HTR-8/SVneo (cell line): Measurements from ENCODE around the gene ARHGAP10.

Experiments used
- DNase-seq: peaks from one replicate; pipeline ENCODE4 v3.0.0; 2011; ENCODE audit warnings: low spot score, mixed read lengths; ENCODE audit not compliant: insufficient read length
- FAIRE-seq: peaks from 2 replicates; lab custom pipeline; 2011; peaks lifted over from hg19 to GRCh38; lab: Jason Lieb, UNC

ARHGAP10 gene

DNA sequence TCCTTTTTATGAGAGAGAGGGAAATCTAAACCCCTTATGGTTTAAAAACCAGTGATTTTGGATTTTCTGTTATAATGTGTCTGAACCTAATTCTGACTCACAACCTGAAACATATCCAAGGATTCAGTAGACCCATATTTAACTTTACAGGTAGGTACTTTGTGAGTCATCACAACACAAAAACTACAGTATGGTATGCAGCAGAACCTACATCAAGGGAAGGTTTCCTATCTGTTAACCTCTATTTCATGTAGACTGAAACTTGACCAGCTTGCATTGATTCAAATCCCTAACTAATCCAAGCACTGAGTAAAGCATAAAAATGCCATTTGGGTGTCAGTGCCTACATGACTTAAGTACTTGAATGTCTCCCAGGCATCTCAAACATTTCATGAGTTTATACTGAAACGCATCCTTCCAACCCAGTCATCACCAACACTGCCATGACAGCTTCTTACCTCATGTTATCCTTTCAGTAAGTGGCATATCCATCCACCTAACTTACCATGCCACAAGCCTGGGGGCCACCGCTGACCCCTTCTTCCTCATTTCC is 4.3 kb upstream of the ARHGAP10 start:
- no peak for DNase-seq

DNA sequence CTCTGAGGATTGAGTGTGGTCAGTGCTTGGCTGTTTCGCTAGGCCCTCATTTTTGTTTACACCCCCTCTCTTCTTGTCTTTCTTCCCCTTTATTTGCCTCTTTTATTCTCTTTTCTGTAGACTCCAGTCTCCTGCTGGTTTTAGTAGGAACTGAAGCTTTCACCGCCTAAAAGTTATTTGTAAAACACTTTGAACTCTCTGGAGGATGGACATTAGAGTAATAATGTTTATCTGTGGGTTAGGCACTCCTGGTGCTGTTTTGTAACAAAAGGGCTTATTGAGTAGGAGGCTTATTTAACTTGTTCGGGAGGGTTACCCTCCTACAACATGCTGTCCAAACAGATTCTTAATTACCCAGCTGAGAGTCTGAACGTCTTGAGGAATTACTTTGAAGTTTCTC is 1.6 kb upstream of the ARHGAP10 start:
- no peak for FAIRE-seq

More for the DNA sequence above, 4.3 kb upstream of the ARHGAP10 start:
- FAIRE-seq = no peak

DNA sequence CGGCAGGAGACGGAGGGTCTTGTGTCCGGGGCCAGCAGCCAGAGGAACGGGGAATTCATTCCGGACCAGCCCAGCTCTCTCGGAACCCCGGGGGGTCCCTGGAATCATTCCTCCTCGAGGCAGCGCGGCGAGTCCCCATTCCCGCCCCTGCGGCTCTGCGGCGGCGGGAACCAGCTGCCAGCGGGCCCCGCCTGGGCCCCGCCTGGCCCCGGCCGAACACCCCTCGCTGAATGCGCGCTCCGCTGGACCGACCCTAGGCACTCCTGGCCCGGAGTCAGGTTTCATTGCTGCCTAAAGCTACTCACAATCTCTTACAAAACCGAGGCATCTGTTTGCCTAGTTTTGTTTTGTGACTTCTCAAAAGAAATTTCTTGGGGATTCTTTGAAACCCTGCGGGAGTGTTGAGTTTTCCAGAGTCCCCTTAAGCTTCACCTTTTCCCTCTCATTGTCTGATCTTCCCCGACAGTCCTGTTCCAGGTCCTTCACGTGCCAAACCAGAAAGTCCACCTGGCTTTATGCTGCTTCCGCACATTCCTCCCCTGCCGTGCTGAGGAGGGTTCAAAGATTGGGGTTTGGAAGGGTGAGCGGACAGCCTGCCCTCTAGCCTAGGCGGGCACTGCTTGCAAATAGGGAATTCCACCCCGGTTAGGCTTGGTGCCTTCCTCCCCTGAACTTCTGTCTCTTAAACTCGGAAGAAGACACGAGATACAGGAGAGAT is 789 bp downstream of the ARHGAP10 start:
- no peak for FAIRE-seq

More for the DNA sequence above, 1.6 kb upstream of the ARHGAP10 start:
- no peak for DNase-seq

DNA sequence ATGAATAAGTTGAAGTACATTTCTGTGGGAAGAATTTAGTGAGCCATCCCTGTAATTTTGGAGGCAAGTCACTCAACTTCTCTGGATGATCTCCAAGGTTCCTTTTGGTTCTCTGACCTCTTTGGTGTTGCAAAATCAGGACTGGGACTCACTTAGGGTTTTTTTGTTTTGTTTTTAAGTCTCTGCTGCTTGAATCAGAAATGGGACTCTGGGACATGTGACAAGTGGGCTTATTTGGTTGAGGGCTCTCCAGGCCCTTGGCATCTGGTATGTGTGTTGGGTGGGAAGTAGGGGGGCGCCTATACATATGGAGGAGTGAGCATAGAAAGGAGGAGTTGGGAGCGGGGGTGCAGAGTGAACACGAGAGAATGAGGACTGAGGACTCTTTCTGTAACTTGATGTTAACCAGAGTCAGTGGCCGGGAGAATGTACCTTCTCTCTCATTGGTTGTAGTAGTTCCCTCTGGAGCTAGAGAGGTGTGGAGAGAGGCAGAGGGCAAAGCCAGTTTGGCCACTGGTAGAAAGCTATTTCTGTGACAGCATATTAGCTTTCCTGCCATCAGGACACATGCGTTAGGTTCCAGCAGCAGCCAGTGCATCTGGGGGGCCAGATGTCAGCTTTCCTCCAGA is 1.9 kb downstream of the ARHGAP10 start:
- FAIRE-seq = no peak

More for the DNA sequence above, 789 bp downstream of the ARHGAP10 start:
- peak; percentile 21 for DNase-seq

DNA sequence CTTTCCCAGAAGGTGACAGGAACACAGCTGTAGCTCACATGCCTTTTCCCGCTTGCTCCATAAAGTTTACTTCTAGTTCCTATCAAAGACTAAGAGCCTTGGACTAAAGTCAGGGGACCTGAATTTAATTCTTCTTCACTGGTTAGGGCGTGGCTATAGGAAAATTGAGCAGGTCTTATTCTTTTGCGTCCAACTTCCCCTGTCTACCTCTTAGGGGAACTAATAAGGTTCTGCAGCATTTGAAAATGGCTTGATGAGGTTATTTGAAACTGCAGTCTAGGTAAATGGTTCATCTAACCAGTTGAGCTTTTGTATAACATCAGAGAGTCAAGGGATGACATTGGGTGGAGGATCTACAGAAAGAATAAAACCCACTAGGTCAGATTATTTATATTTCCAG is 2.6 kb downstream of the ARHGAP10 start:
- DNase-seq (no peak), FAIRE-seq (no peak)

More for the DNA sequence above, 1.9 kb downstream of the ARHGAP10 start:
- DNase-seq = no peak

DNA sequence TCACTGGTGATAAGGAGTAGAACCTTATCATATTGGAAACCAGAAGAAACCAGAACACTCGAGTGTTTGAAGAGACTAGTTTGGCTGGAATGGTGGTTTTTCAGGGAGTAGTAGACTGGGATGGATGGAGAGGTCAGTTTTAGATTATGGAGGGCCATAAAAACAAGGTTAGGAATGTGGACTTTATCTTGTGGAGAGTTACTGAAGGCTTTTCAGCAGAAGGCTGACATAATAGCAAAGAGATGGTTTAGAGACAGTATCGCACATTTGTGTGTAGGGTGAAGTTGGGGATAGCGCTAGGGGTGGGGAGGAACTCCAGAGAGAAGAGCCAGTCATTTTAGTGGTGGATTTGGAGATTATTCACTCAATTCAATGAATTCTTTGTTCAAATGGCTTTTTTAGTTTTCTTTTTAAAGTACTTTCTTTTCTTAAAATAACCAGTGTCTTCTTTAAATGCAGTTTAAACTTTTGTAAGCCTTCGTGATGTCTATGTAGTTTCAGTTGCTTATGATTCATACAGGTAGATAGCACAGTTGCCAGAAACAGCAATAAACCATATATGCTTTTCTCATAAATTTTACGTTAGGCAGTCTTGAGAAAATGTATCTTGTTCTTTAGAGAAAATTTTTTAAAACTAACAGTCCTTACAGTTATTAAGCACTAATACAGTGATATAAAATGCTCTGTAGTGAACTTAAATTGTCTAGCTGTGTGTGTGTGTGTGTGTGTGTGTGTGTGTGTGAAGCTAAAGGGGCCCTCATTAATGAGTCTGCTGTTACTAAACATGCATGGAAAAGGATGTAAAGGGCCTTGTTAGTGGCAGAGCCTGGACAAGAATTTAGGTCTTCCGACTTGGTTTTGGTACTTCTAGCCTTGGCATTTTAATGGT is 3.8 kb downstream of the ARHGAP10 start:
- DNase-seq (no peak), FAIRE-seq (no peak)

DNA sequence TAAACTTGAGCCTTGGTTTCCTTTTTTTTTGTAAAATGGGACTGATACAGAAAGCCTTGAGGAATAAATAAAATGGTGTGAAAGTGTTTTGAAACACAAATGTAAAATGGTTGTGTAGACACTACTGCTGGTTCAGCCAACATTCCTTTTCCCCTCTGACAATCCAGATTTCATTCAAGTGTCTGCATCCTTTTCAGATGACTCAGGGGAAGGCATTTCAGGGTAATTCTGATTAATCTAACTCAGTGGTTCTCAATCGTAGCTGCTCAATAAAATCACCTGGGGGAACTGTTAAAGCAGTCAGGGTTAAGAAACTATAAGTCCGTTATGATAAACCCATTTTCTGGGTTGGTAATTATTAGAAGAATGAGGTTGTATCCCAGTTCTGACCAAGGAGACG is 4.6 kb downstream of the ARHGAP10 start:
- DNase-seq (peak; percentile 65), FAIRE-seq (no peak)

DNA sequence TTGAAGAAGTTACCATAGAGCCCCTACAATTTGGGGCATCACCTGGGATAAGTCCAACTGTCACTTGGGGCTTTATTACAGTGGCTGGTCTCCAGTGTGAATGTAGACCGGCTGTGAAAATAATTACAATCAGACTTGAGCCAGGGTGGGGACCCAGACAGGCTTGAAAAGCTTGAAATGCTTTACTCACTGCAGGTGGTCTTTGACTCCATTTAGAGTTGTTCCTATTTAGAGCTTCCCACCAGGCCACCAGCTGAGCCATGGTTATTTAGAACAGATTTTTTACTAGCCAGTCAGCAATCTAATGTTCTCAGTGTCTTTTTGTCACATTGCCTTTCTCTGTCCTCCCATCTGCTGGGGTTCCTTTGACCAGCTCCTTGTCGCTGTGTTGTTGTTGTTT is 5.7 kb downstream of the ARHGAP10 start:
- no peak for DNase-seq
- no peak for FAIRE-seq

DNA sequence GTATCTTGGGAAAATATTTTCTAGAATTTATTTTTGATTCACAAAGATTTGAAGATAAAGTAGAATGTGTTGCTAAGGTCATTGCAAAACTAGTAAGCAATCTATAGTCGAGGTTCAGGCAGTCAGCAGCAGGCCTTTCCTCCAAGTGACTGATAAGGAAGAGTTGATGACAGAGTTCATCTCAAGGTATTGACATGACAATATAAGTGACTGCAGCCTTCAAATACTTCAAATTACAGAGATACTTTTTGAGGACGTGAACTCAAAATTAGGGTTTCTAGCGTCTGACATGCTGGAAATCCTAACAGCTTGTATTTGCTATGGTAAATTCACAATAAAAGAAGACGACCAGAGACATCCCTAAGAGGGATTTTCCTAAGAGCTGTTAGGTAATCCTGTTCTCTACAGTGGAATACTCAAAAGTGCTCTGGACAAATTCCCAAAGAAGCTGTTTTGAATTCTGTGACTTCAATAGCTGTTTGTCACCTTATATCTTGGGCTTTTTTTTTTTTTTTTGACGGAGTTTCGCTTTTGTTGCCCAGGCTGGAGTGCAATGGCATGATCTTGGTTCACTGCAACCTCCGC is 7.4 kb downstream of the ARHGAP10 start:
- DNase-seq (no peak), FAIRE-seq (no peak)

DNA sequence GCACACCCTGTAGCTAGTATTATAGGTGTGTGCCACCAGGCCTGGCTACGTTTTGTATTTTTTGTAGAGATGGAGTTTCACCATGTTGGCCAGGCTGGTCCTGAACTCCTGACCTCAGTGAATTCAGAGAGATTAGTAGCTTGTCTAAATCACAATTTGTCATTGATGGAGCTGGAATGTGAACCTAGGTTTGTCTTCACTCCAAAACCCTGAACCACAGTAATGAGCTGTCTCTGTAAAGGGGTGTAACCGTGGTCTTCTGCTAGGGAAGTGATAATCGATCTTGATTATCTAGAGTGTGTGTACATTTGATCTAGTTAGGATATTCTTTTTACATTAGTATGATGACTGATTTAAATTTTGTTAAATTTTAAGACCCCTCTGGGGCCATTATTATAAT is 8.3 kb downstream of the ARHGAP10 start:
- DNase-seq (no peak), FAIRE-seq (no peak)

DNA sequence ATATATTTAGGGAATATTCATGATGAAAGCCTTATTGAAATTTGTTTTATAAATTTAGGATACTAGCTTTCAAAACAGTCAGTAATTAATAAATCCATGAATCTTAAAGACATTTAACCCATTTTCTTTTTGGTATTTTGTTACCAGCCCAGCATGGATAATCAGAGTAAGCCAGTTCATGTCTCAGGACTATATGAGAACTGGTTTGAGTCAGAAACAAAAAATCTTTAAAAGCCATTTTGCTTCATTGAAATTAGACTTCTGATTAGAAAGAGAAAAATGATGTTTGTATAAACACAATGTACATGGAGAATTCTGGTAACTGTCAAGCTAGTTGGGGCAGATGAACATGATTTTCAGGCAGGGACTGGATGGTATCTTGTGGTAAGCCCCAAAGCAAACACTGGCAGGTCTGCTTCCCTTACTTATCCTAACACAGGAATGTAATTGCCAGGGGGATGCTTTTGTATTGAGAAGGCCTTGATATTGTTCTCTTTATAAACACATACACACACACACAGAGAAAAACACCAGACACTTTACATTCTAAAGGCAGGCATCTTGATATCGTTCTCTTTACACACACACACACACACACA is 9.4 kb downstream of the ARHGAP10 start:
- no peak for FAIRE-seq

DNA sequence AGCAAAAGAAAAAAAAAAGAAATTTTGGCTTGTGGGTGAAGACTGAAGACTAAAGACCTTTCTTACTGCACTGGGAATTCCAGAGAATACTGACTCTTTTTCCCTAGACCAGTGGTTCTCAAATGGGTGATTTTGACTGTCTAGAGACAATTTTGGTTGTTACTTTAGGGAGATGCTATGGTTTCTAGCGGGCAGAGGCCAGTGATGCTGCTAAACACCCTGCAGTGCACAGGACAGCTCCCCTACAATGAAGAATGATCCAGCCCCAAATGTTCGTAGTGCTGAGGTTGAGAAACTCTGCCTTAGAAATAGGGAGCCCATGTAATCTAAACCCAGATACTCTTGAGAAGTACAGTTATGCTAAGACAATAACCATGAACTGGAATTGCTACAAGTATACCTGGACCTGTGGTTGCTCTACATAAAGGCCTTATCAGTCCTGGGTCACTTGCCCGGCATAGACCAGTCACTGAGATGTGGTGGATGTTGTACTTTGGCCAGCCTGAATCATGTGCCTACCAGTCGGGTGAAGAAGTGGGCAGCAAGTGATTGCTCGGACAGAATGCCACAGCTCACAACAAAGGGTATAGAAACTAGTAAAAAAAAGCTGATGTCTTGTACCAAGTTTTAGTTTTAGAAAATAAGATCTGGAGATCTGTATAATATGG is 16.0 kb downstream of the ARHGAP10 start:
- DNase-seq (no peak), FAIRE-seq (no peak)

More for the DNA sequence above, 9.4 kb downstream of the ARHGAP10 start:
- no peak for DNase-seq

DNA sequence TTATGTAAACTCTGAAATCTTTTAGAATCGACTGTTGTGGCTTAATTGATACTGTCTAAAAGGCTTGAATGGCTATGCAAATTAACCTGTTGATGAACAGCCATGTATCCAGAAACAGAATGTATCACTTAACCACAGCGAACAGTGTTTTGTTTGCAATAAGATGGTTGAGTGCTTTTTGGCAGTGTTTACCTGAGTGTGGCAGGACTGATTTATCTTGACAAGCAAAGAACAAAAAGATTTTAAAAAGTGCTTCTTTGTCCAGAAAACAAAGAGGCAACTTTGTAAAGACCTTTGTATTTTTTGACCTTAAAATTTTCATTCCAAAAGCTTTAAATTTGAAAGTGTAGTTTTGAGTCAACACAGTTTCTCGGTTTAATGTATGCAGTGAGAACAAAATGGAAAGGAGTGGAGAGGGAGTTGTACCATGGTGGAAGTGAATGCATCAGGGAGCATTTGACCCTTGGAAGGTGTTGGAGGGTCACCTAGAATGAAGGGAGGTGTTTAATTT is 18.0 kb downstream of the ARHGAP10 start:
- DNase-seq (no peak), FAIRE-seq (no peak)

DNA sequence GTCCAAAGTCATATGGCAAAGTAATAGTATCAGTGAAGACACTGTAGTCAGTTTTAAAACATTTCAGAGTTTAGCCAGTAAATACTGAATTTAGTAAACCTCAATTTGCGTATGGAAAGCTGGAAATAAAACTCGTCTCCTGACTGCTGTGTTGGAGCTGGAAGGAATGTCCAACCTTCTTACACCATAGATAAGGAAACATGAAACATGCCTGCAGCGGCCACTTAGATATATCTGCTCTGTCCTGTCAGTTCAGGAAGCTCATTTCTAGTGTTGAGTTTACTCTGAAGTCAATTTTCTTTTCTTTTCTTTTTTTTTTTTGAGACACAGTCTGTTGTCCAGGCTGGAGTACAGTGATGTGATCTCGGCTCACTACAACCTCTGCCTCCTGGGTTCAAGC is 21.2 kb downstream of the ARHGAP10 start:
- FAIRE-seq (no peak), DNase-seq (no peak)

DNA sequence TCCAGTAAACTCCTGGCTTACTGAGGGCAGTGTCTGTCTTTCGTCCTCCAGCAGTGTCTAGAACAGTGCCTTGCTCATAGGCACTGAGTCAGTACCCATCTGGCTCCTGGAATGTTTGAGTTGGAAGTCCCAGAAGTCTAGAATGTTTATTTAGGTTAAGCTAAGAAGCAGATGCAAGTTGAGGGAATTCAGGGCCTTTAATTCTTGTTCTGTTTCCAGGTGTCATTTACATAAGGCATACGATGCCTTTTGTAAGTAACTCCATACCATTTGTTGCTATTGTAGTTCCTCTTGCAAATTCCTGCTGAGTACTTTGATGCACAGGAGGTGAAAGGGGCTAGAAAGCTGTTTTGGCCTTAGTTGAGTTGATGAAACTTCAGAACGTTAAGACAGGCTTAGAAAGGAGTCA is 22.2 kb downstream of the ARHGAP10 start:
- FAIRE-seq (no peak), DNase-seq (no peak)

DNA sequence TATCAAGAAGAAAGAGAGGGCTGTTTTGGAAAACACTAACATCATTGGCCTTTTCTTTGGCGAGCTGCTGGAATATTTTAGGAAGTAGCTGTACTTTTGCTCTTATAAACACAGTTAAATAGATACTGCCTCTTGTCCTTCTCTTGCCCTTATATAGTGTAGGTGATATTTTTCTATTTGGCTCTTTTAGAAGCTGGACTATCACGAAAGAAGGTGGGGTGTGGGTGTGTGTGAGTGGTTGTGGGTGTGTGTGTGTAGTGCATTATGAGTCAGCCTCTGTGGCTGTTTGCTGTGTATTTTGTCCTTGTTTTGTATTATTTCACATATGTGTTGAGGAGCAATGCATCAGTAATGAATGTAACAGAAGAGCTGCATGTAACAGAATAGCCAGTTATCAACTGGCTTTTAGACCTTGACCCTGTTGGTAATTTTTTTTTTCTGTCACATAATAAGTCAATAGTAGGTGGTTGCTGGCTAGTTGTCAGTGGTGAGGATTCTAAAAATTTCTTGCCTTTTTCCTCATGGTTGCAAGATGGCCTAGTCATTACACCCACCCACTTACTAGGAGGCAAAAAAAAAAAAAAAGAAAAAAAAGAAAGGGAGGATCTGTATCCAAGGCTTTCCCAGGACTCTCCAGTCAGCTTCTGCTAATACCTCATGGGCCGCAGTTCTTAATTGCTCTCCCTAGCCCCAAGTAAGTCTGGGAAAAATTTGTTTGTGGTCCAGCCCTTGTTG is 23.8 kb downstream of the ARHGAP10 start:
- FAIRE-seq (no peak), DNase-seq (no peak)

DNA sequence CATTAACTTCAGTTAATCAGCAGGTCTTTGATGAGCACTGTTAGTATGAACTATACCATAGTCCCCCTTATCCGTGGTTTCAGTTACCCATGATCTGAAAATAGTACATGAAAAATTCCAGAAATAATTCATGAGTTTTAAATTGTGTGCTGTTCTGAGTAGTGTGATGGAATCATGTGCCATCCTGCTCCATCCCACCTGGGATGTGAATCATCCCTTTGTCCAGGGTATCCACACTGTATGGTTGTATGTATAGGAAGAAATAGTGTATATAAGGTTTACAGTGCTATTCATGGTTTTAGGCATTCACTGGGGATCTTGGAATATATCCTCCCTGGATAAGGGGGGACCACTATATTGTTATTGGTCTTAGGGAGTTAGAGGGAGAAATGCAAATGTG is 24.5 kb downstream of the ARHGAP10 start:
- DNase-seq (no peak), FAIRE-seq (no peak)

DNA sequence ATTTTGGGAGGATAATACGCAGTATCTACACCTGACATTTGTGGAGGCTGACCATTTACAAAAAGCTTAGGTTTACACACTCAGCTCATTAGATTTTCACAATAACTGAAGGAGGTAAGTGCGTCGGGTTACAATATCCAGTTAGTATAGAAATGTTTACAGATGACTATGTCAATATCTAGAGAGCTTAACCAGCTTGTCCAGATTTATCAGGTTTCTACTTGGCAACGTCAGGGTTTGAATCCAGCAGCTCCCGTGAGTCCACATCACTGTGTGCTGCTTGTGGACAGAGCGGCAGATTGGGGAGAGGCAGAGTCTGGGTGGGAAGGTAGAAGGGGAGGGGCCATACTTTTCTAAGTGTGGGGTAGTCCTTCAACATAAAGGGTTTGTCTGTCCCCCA is 28.3 kb downstream of the ARHGAP10 start:
- DNase-seq (no peak), FAIRE-seq (no peak)
